Activated gamma-delta T cell treated with anti-CD3 and anti-CD28 coated beads, Interleukin-2, amount 50 U/mL, for 16 hours (primary cell): ENCODE results near the gene PRXL2A.

ENCODE experiments used
- DNase-seq: peaks from one replicate; pipeline ENCODE4 v3.0.0-alpha.2; 2020; ENCODE audit warnings: low read depth

The PRXL2A gene

DNA sequence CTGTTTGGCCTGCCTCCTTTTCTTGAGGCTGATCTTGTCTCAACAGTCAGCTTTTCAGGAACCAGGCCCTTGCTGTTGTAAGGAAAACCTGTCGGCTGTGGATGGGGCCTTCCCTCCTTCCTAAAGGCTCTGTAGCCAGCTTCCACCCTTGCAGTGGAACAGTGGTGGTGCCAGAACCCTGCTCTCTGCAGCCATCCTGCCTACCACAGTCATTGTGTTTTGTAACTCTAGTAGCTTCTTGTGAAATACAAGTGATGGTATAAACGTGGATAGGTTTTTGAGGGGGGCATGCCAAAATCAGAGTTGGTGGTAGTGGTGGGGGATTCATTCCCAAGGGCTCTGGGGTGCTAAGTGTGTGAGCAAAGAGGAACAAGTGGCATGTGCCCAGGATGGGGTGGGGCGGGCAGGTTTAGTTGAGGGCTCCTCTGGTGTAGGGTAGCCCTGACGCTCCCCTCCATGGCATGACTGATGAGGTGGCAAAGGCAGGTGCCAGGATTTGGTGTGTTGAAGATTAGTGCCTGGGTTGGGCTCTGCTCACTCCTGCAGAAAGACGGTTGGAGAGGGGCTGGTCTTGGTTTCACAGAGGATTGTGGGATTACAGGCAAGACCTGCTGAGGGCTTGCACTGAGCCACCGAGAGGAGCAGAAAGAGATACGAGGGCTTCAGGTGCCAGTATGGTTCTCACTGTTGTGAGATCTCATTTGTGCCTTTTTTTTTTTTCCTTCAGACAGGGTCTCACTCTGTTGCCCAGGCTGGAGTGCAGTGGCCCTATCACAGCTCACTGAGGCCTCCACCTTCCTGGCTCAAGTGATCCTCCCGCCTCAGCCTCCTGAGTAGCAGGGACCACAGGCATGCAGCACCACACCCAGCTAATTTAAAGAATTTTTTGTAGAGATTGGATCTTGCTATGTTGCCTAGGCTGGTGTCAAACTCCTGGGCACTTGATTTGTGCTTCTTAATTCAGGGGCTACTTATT, 53.1 kb downstream of the PRXL2A start:
- DNase-seq, result no peak

DNA sequence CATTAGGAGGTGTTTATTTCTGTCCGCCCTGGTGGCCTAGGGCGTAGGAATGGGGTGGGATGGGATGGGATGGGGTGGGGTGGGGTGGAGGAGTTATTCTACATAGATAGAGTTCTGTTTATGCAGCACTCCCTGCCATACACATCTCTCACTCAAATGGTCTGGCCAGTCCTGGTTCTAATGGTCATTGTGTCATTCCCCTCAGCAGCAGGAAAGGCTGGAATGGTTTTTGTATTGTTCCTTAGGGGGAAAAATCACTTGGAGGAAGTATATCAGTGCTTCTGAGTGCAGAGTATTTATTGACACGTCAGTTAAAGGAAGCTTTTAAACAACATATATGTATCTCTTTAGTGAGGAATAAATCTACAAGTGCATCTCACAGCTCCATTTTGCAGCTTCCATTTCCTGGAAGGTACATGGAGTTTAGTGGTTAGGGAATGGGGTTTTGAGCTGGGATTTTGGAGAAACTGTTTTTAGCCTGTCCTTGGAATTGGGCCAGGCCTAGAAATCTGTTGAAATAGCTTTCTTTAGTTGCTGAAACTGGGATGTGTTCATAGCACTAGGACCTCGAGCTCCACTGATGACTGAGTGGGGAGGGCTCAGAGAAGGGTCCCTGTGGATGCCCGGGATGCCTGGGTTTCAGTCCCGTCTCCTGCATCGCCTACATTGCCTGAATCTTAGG, 54.1 kb downstream of the PRXL2A start:
- DNase-seq, result no peak

DNA sequence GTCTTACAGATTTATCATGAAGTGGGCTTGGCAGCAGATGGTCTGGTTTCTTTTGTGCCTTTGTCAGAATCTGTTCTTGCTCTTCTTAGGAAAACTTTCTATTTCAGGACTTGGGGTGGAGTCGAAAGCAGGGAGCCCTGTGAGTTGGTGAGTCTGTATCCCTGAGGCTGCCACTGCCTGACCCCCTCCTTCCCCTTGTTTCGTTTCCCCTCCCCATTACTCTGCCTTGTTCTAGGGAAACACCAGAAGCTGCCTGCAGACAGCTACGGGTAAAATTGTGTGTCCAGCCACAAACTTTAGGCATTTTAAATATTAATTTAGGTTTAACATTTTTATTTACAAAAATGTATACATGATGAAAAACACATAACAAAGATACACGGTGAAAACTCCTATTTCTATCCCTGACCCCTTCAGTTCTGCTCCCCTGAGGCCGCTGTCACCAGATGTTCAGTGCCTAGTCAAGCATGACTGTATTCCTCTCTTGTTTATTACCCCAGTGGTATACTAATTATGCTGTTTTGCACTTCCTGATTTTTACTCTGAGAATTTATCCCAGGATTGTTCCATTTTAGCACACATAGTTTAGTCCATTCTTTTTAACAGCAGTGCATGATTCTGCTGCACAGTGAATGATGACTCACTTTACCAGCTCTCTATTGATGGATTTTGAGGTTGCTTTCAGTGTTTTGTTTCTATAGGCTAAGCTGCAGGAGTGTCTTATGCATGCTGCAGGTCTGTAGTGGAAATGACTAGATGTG, 54.8 kb downstream of the PRXL2A start:
- no peak for DNase-seq

DNA sequence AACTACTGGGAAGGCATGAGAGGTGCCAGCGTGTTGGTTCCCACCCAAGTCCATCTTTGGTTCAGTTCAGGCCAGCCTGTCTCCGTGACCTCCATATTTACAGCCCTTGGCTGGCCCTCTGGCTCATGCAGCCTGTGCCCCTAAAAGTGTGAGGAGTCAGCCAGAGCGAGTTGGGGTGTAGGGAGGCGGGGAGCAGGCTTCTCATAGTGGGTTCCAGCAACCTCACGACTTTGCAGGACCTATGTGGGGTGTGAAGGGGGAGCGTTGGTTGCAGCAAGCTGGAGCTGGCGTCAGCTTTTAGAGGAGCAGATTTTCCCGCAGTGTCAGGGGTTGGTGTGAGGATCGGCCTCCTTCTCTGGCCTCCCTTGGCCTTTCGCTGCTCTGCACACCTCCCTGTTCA, 55.5 kb downstream of the PRXL2A start:
- no peak for DNase-seq

DNA sequence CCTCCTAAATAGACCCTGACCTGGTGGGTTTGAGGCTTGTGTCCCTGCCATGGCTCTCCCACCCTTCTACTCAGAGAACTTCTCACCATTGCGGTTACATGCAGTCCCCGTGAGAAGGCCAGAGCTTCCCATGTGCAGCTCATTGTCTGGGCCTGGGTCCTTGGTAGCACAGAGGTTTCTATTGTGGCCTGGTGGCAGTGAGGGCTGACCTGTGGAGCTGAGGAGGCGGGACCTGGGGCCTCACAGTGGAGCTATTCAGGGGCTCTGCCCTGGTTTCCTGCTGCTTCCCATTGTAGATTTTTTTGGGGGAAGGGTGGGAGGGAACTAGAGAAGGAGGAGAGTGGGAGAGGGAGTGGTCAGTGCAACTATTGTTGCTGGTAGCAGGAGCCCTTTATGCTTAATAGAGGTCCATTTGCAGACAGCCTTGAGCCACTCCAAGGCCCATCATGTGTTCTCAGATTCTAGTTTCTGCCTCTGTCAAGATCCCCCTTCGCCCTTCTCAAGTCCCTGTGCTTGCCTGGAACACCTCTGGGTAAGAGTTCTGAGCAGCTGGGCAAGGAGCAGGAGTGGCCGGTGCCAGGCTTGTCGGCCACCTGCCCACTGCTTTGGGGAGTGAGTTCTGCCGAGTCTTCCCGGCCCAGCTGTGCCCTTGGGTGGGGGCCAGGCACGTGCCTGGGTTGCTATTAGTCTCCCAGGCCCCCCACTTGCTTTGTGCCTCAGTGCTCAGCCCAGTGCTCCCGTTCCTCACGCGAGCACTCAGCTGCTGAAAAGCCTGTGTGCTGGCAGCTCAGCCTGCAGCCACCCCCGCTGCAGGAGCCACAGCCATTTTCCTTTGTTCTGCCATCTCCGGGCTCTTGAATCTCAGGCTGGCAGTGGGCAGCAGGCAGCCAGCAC, 56.5 kb downstream of the PRXL2A start:
- no peak for DNase-seq

DNA sequence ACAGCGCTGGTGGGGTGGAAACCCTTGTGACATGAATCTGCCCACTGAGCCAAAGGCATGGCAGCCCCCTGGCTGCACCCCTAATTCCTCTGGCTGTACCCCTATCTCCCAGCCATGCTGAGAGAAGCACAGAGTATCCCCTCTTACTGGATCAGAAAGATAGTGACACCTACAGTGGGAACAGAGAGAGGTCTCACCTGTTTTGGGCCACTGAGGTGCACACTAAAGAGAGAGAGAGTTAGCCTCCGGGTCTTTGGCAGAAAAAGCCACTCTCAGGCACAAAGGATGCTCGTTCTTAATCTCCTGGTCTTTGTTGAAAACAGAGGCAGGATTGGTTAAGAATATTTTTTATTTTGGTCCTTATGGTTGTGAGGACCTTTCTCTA, 57.1 kb downstream of the PRXL2A start:
- no peak for DNase-seq

DNA sequence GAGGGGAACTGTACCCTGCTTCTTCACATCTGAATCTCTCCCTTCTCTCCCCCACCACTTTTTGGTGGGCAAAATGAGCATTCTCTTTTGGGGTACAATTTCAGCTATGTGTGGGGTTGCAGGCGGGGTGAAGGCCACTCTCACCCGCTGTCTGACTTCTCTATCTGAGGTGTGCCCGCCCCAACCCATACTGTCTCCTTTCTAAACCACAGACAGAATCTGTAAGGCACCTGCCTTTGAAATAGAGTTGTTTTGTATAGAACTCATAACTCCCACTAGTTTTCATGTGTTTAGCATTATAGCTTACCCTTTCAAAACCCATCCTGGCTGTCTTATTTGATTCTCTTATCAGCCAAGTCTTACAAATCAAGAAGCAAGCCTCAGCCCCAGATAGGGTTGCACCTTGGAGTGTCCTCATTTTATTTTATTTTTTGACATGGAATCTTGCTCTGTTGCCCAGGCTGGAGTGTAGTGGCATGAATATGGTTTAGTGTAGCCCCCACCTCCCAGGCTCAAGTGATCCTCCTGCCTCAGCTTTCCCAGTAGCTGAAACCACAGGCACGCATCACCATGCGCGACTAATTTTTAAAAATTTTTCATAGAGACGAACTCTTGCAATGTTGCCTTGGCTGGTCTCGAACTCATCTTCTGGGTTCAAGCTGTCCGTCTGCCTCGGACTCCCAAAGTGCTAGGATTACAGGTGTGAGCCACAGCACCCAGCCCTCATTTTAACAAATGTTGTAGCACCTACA, 57.7 kb downstream of the PRXL2A start:
- peak; percentile 43 for DNase-seq

DNA sequence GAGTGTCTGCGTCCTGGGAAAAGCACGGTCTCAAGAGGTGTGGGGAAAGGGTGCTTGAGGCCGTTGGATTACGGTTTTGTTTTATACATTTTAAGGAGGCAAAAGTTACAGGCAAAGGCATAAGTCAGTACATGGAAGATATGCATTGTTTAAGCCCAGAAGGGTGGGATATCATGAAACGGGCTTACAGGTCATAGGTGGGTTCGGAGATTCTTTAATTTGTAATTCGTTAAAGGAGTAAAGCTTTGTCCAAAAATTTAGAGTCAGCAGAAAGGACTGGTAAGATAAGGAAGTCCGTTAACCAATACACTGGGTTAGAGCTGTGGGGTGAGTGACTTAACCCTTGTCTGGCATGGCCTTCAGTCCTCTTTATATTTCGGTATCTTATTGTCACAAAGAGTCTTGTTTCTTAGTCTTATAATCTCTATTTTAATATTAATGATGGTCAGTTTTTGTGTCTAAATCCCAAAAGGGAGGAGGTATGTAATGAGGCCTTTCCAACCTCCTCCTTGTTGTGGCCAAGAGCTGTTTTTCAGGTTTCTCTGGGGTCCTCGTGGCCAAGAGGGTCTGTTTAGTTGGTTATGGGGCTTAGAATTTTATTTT, 58.5 kb downstream of the PRXL2A start:
- no peak for DNase-seq

DNA sequence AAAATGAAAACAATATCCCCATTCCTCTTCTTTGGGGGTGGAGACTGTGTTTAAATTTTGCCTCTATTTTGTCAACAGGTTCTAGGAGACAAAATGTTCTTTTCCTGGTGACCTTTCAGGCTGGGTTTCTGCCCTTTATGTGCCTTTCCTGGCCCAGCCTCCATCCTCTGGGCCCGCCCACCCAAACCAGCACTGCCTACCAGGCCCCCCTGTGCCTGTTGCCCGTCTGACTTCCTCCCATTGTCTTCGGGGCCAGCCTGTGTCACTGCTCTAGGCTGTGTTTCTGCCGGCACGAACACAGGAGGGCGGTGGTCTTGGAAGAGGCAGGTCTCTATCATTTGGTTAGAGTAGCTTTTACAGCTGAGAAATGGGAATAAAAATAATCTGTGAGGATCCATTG, 59.7 kb downstream of the PRXL2A start:
- peak; percentile 62 for DNase-seq

DNA sequence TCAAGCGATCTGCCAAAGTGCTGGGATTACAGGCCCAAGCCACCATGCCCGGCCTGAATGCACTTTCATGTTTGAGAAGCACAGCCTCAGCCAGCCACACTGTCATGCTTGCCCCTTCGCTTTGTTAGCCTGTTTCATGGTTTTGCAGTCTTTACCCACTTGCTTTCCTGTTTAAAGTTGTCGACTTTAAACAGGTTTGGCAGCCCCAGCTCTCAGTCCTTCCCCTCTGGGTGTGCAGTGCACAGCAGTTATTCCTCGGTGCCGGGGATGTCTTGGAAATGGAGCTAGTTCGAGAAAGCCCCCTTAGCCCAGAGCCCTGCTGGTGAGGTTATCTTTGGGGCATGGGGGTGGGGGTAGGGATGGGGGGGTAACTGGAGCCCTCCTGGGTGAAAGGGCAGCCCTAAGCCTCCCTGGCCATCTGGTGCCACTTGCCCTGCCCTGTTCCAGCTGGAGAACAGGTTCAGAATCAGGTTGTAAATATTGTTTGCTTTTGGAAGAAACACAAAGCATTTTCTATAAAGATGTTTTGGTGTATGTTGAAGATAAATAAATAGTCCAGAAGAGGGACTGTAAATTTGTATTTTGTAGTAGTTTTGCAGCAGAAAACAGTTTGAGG, 60.6 kb downstream of the PRXL2A start:
- DNase-seq, result no peak

DNA sequence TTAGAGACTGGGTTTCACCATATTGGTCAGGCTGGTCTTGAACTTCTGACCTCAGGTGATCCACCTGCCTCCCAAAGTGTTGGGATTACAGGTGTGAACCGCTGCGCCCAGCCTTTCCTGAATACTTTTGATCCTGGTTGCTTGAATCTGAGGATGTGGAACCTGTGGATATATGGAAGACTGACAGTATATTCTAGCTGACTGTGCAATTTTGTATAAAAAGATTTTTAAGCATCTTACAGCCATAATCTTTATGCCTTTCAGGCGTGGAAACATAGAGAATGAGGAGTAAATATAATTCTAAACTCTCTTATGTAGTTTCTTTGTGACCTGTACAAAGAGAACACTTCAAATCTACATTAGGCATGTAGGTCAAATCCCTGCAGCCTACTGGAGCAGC, 61.9 kb downstream of the PRXL2A start:
- no peak for DNase-seq

DNA sequence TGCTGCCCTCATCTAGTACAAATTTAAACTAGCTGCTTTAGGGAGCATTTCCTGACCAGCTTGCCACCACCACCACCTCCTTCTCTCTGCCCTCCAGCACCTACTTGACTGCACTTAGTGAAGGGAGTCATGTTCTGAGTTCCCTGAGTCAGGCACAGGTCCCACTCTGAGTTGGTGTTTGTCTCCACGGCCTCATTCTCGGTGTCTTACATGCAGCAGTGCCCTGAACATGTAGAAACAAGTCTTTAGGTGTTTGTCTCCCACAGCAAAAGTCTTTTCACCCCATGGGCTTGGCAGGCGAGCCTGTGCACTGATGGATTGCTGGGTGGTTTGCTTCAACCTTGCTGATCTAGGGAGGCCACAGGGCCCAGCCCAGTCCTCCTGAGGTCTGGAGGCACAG, 62.6 kb downstream of the PRXL2A start:
- DNase-seq, result no peak

DNA sequence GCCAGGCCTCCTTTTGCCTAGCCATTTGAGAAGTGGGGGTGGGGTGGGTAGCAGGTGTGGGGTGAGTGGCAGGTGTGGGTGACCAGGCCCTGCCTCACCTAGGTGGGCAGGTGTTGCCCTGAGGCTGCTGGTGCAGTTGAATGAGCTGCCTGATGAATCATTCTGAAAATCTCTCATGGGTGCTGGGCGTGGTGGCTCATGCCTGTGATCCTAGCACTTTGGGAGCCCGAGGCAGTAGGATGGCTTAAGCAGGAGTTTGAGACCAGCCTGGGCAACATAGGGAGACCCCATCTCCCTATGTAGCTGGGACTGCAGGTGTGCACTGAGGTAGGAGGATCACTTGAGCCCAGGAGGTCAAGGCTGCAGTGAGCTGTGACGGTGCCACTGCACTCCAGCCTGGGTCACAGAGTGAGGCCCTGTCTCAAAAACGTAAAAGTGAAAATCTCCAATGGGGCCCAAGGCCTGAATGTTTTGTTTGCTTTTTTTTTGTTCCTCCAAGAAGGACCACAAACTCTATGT, 63.4 kb downstream of the PRXL2A start:
- DNase-seq, result no peak

DNA sequence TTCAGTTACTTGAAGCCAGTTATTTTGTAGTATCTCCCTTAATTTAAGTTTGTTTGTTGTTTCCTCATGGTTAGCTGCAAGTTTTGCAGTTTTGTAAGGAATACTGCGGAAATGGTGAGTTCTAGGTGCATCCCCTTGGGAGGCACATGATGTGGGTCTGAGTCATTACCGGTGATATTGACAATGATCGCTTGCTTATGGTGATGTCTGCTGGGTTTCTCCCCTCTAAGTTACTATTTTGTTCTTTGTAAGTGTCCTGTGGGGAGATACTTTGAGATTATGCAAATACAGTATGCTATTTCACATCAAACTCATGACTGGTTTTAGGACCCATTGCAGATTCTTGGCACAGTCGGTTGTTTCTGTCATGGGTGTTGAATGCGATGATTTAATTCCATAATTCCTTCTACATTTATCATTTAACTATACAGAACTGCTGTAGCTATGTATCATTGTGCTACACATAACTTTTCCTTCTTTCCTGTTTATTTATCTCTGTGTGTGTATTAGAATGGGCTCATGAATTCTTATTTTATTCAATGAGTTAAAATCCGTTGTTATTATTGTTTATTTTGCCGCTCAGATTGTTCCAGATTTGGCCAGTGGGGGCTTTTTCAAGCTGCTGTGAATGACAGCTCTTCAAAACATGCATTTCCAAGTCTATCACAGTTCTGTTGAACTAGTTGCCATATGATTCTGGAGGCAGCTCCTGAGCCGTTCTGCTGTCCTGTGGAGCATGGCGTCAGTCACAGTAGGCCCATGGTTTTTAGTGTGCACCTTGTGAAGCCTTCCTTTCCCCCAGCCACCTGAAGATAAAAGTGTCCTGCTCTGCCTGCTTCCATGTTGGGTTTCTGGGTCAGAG, 64.1 kb downstream of the PRXL2A start:
- DNase-seq, result no peak

DNA sequence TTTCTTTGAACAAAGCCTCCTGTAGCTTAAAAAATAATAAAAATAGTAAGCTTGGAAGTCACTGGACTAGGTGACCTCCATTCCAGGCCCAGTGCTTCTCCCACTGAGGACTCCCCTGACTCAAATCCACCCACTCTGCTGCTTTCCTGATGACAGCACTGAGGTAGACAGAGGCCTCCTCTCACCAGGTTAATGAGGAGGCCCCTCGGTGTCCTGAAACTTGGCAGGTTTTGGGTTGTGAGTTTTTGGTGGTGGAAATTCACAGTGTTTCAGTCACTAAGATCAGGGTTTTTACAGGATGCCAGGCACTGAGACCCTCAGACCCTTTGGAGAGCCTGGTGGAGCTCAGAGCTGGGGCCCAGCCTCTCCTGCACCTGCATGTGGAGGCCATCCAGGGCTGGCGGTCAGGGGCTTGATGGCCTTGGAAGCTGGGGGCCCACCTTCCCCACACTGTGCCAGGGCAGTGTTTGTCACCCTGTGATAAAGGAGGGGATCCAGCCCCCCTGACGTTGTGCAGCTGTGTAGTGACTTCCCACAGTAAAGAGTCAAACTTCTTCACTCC, 64.8 kb downstream of the PRXL2A start:
- no peak for DNase-seq

DNA sequence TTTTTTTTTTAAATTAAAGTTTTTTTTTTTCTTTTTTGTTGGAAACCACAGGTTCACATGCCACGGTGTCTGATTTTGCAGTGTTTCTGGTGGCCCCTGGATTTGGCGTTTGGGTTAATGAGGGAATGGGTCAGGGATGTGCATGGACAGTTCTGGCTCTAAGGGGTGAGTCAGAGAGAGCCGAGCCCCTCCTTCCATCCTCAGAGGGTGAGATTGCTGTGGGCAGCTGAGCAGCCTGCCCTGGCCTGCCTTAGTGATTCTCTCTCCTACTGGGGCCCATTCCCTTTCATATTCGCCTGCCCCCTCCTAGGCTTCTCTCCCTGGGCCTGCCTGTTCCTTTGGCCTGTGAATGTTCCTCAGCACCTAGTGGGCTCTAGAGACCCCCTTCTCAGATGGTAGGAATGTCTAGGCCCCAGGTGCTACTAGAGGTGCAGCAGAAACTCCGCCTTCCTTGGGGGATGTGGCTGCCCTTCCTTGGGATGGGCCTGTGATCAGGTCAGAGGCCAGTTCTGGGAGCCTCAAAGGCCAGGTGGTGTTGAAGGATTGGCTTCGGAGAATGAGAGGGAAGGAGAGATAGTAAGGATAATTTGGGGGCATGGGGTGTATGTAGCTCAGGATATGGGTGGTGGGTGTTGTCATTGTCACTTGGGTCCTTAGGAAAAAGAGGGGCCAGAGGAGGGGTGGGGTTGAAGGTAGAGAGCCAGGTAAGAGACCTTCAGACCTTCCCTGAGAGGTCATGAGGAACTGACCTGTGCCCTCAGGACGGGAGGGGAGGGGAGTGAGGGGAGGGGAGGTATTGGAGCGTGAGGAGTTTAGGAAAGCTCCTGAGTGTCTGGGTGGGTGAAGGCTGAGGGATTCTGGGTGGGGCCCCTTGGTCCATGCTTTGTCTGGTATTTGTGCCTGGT, 65.6 kb downstream of the PRXL2A start:
- no peak for DNase-seq

DNA sequence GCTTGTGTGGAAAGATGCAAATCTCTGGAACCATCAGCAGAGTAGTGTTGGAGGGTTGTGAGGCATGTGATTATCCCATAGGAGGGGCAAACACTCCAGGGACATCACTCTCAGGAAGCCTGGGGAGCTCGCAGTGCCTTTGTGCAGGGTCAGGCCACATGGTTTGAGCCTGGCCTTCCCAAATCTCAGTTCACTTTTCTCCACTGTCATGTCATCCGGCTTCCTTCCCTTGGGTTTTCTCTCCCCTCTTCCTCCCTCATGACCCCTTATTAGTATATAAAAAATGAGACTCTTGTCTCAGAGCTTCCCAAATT, 66.2 kb downstream of the PRXL2A start:
- no peak for DNase-seq

DNA sequence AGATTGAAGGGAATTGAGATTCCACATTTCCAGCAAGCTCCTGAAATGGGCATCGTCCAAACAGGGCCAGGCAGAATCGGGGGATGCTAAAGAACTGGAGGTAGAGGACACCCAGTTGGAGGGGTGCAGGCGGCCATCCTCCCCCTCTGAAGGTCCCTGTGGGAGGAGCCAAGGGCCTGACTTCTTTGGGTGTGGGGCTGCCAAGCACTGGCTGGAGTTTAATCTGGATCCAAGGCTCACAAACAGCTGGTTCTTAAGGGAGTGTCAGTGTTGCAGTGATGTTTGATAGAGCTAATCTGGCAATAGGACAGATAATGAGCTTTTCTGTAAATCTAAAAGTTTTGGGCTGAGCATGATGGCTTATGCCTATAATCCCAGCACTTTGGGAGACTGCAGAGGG, 66.6 kb downstream of the PRXL2A start:
- DNase-seq, result no peak
